ENCODE data around the gene PITX1.

DNA sequence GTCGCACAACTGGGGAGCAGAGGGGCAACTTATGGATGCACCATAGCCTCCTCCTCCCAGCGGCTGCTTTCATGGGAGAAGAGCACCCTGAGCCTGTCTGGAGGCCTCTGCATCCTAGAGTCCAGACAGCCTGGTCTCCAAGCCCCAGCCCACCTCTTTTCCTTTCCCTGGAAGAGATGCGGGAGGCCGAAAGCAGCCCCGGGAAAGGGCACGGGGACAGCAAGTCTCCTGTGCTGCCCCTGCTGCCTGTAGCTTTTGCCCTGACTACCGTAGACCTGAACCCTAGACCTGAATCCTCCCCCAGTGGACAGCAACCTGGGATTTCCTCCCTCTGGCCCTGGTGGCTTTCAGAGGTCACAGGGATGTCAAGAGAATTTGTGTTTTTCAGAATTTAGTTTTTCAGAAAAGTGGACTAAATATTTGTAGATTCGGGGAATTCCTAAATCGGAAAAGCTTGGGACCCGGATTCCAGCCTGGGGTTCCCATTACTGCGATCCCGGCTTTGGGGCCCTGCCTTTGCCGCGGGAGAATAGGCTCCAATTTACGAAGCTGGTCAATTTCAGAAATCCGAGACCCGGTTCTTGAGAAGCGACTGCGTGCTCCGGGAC is 4.3 kb upstream of the PITX1 start:
- TF ChIP-seq CTCF (IDR thresholded peaks at IDR 0.05) (no peak), POLR2A (IDR thresholded peaks at IDR 0.05) (no peak)
